ENCODE results near the gene CCDC14.
"Not testable (repeated sequence)": the region's sequence is repeated elsewhere in the genome, so short reads cannot be mapped to it uniquely, and the experiment has no call there.

- not testable (repeated sequence) for TF ChIP-seq CTCF (conservative IDR thresholded peaks at IDR 0.05); EZH2 (IDR thresholded peaks at IDR 0.05; ENCODE audit: low read depth)
Measured at GRCh38 chr3:124002405-124003079, 41.5 kb upstream of the CCDC14 start.

Data from PC-9 (cell line).